Activated B cell treated with CpG ODN at 0.5 μM for 24 hours (primary cell): ENCODE data around the gene COBL. TPM values are rescaled to one million over a fixed set of nuclear protein-coding genes. Genes with fewer than 3 reads are reported as not detected.

ENCODE experiments used
- ATAC-seq: fragments of 200-7000 bp; cut with Tn5 transposase; one replicate; pipeline ENCODE4 v1.10.0; 2021; ENCODE audit warnings: low read depth, mild to moderate bottlenecking, moderate library complexity
- CTCF ChIA-PET: fragments of 350-600 bp; sonication (Branson Sonifier 250); formaldehyde crosslinking; loops from one replicate; lab custom pipeline; 2021; ENCODE audit warnings: antibody characterized with exemption; lab: Charles Lee
- POLR2A ChIA-PET: fragments of 350-600 bp; sonication (Branson Sonifier 250); formaldehyde crosslinking; loops from one replicate; lab custom pipeline; 2021; ENCODE audit warnings: antibody characterized with exemption; lab: Charles Lee
- DNase-seq: peaks from one replicate; pipeline ENCODE4 v3.0.0; 2022
- H3K27ac Mint-ChIP-seq: one replicate; pipeline ENCODE4 v1.8.0; 2020; ENCODE audit warnings: mixed read lengths
- H3K27me3 Mint-ChIP-seq: one replicate; pipeline ENCODE4 v1.8.0; 2021; ENCODE audit warnings: mixed read lengths
- H3K36me3 Mint-ChIP-seq: one replicate; pipeline ENCODE4 v1.8.0; 2021; ENCODE audit warnings: low read depth, mixed read lengths
- H3K4me1 Mint-ChIP-seq: one replicate; pipeline ENCODE4 v1.8.0; 2021; ENCODE audit warnings: mixed read lengths
- H3K4me3 Mint-ChIP-seq: one replicate; pipeline ENCODE4 v1.8.0; 2020; ENCODE audit warnings: mild to moderate bottlenecking, mixed read lengths
- H3K9me3 Mint-ChIP-seq: one replicate; pipeline ENCODE4 v1.8.0; 2020; ENCODE audit warnings: mixed read lengths
- CTCF ChIP-seq: fragments of 200-600 bp; IDR thresholded peaks from one replicate; pipeline ENCODE4 v1.8.0; 2022; ENCODE audit warnings: antibody characterized with exemption, mild to moderate bottlenecking
- intact Hi-C: fragments of 100-400 bp; cut with micrococcal nuclease; formaldehyde crosslinking; loops from one replicate; pipeline ENCODE4 v1.15.1; 2024
- total RNA-seq: library from RNA; stranded (reverse); gene quantifications from 2 replicates; pipeline ENCODE4 v1.2.3, GENCODE V29; 2022

COBL gene
- total RNA-seq, 1 donor from 2014 or later, result not detected

DNA sequence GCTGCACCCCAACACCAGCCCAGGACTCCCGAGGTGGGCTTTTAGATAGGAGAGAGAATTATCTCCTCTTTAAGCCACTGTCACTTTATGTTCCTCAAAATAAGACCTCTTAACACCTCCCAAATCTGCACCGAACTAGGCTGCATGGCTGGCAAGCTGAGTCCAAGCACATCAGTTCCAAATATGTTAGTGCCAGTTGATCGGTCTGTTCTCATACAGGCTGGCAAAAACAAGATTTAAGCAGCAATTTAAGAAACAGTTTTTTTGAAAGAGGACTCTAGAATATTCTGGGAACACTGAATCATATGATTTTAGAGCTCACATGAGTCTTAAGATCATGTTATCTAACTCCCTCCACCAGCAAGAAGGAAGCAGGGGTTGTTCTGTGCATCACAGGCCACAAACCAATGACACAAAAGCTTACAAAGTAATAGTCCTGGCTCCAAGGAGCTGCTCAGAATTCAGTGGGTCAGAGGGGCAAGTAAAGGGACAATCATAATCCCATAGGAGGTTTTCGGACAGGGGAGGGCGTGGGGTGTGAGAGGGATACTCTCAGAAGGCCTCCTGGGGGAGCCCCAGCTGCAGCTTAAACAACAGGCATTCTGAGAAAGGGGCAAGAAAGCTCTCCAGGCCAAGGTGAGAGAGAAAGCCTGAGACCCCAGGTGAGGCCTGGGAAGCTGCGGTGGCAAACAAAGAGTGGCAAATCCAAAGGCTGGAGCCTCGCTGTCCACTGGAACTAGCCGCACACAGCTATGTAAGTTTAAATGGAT lies 7.1 kb downstream of the COBL start:
- no peak for DNase-seq
- Mint-ChIP-seq H3K27ac (no peak overlapping the region), H3K4me1 (no peaks in the 10 kb centered on the region), H3K36me3 (no peaks in the 10 kb centered on the region), H3K4me3 (no peak overlapping the region), H3K27me3 (no peaks in the 10 kb centered on the region), H3K9me3 (no peaks in the 10 kb centered on the region)
- TF ChIP-seq CTCF, result no peak
- CTCF ChIA-PET, result no interaction called here
- ATAC-seq, result no peak
- POLR2A ChIA-PET, result no interaction called here
- intact Hi-C loops, result no loop called here

GRCh38 chr7:51308696-51309095 lies 7.9 kb downstream of the COBL start:
- Mint-ChIP-seq H3K27ac (no peak overlapping the region), H3K27me3 (no peaks in the 10 kb centered on the region), H3K4me1 (no peaks in the 10 kb centered on the region), H3K36me3 (no peaks in the 10 kb centered on the region), H3K9me3 (no peaks in the 10 kb centered on the region), H3K4me3 (no peak overlapping the region)
- no peak for DNase-seq
- ChIA-PET POLR2A (no interaction called here), CTCF (no interaction called here)
- no peak for ATAC-seq
- no peak for TF ChIP-seq CTCF
- intact Hi-C loops, result no loop called here

DNA sequence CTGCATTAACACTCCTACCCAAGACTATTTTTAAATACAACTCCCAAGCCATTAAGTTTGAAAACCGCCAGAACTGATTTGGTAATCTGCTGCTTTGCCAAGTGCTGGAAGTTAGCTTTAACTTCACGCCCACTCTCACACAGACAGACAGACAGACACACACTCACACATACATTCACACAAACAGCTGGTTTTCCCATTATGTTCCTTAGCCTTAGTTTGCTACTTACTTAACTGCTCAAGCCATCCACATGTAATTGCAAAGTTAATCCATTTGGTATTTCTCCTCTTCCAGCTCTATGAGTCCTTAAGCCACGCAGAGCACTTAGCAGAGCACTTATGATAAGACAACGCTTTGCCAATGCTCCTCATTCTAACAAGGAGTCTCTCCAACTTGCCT lies 8.3 kb downstream of the COBL start:
- ATAC-seq, result no peak
- no peaks in the 10 kb centered on the region for H3K4me1 Mint-ChIP-seq
- DNase-seq, result no peak
- no peaks in the 10 kb centered on the region for H3K27me3 Mint-ChIP-seq
- H3K36me3 Mint-ChIP-seq, result no peaks in the 10 kb centered on the region
- ChIA-PET POLR2A (no interaction called here), CTCF (no interaction called here)
- TF ChIP-seq CTCF, result no peak
- no peak overlapping the region for H3K27ac Mint-ChIP-seq
- H3K4me3 Mint-ChIP-seq, result no peak overlapping the region
- intact Hi-C loops, result no loop called here
- H3K9me3 Mint-ChIP-seq, result no peaks in the 10 kb centered on the region

DNA sequence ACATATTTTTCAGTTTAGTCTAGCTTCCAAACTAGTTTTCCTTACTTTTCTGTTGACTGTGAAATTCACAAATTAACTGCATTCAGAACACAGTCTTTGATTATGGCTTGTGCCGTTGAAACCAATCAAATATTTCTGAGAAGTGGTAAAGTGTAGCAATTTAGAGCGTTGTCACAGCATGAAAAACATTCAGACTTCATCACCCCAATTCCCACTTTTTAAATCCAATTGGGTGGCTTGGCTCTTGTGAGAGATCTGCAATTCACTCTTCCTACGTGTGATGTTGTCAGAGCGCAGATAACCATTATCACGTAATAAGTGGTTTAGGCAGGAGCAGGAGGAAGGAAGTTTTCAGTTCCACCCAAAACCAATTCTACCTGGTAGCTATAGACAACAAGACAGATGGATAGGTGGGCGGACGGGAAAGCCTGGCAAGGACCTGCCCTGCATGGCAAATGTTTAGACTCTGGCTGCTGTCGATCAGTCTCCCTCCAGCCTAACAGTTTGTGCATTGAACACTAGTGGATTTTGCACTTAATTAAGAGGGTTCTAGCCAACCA lies 8.9 kb downstream of the COBL start:
- ATAC-seq (no peak), DNase-seq (no peak)
- ChIA-PET CTCF (no interaction called here), POLR2A (no interaction called here)
- H3K27me3 Mint-ChIP-seq, result no peaks in the 10 kb centered on the region
- intact Hi-C loops, result no loop called here
- no peaks in the 10 kb centered on the region for H3K36me3 Mint-ChIP-seq
- H3K9me3 Mint-ChIP-seq, result no peaks in the 10 kb centered on the region
- no peak overlapping the region for H3K4me3 Mint-ChIP-seq
- no peak for TF ChIP-seq CTCF
- no peaks in the 10 kb centered on the region for H3K4me1 Mint-ChIP-seq
- H3K27ac Mint-ChIP-seq, result no peak overlapping the region

DNA sequence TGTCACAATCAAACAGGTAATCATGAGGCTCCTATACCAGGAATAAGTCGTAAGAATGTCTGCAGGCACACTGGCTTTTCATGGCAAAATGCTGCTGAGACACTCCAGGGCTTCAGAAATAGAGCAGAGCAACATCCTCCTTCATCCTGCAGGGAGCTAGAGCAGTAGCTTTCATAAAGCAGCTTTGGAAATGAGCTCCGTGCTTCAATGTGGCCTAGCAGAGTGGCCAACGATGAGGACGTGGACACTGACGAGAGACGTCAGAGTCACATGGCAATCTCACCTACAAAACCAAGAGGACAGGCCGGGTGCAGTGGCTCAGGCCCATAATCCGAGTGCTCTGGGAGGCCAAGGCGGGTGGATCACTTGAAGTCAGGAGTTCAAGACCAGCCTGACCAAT lies 9.8 kb downstream of the COBL start:
- Mint-ChIP-seq H3K27ac (no peak overlapping the region), H3K9me3 (no peaks in the 10 kb centered on the region), H3K36me3 (no peaks in the 10 kb centered on the region), H3K4me3 (no peak overlapping the region), H3K27me3 (no peaks in the 10 kb centered on the region), H3K4me1 (no peaks in the 10 kb centered on the region)
- no peak for TF ChIP-seq CTCF
- CTCF ChIA-PET, result no interaction called here
- intact Hi-C loops, result no loop called here
- ATAC-seq, result no peak
- POLR2A ChIA-PET, result no interaction called here
- DNase-seq, result no peak
